Neural progenitor cell (in vitro differentiated cells): ENCODE results near the gene SHLD1.
"Not testable (repeated sequence)": the region's sequence is repeated elsewhere in the genome, so short reads cannot be mapped to it uniquely, and the experiment has no call there.

ENCODE experiments used
- CTCF ChIP-seq: fragments of 200-600 bp; sonication (generic); IDR thresholded peaks from 2 replicates; pipeline ENCODE4 v1.5.1; 2017; ENCODE audit warnings: antibody characterized with exemption, mild to moderate bottlenecking
- EZH2 ChIP-seq: fragments of 200-600 bp; sonication (generic); IDR thresholded peaks from 2 replicates; pipeline ENCODE4 v1.6.1; 2017; ENCODE audit warnings: antibody characterized with exemption, mild to moderate bottlenecking, moderate library complexity

GRCh38 chr20:5749512-5749951 lies 669 bp upstream of the SHLD1 start:
- TF ChIP-seq CTCF, EZH2: not testable (repeated sequence)
